Femur (tissue), 1 donor: ENCODE results near the gene PPP1R37.
A peak's percentile ranks its signal among the peaks of the same experiment; 100 is the strongest.

ENCODE experiments used
- DNase-seq: peaks from one replicate; pipeline ENCODE4 v3.0.0-alpha.2; 2017

The PPP1R37 gene

DNA sequence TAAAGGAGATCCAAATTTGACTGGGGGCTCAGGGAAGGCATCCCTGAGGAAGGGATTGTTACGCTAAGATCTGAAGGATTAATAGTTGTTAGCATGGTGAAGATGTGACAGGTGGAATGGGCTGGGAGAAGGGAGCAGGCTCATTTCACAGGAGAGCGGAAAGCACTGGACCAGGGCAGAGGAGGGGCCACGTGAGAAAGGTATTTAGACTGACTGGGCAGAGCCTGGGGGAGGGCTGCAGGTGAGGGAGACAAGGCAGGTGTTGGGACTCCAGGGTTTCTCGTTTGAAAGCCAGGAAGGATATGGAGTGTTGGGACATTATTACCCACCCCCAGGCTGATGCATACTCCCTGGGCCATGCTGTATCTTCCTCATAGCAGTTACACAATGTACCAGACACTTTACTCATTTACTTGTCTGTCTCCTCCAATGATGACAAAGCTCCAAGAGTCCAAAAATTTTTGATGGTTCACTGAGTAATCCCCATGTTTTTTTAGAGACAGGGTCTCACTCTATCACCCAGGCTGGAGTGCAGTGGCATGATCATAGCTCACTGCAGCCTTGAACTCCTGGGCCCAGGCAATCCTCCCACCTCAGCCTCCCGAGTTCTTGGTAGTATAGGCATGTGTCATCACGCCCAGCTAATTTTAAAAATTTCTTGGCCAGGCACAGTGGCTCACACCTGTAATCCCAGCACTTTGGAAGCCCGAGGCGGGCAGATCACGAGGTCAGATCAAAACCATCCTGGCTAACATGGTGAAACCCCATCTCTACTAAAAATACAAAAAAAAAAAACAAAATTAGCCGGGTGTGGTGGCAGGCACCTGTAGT is 82.8 kb downstream of the PPP1R37 start:
- DNase-seq: no peak

DNA sequence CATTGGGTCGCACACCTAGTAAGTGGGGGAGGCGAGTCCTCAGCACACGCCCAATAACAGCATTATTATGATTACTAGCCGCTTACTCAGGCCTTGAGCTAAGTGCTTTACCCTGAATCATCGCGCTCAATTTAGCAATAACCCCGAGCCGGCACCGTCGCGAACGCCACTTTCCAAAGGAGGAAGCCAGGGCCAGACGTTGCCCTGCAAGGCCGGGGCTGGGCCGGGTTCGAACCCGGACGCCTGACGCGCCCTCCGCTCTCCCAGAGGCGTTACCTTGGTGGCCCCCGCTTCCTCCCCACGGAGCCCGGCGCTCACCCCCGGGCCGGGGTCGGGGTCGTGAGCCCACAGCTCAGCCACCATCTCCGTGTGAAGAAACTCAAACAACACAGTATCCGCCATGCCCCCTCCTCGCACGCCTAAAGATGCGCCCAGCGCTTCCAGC is 84.9 kb downstream of the PPP1R37 start, which contains the start of gene TRAPPC6A:
Gene TRAPPC6A (minus strand): TSS at position 421 of the 445 bp plus-strand sequence. CDS start 19 bp downstream, at position 402.
- DNase-seq: no peak

DNA sequence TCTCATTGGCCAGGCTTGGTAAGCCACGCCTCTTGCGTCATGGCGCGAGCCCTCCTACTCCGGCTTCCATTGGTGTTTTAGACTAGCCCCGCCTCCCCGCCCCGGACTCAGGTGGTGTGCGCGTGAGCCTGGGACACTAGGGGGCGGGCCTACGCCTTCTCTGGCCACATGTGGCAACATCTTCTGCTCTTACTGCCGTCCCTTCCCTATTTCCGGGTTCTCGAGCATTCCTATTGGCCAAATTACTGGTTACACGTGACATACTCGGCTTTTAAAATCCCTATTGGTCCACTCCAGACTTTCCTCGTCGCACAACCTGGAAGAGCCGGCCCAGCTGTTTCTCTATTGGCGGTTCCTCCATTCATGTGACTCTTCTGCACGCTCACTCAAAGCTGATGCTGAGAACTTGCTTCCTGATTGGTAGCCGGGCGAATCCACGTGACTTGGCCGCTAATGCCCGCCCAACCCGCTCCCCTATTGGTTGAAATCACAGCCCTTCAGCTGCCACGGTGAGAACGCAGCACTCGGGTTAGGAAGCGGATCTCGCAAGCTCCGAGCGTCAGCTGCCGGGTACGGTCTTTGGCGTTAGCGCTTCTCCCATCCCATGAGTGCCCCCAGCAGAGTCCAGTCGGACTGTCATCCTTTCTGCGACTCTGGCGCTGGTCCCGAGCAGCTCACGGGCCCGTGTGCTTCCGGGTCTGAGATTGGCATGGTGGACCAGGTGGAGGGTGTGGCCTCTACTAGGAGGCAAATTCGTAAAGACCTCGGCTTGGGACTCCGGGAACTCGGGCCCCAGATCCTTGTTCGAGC is 85.5 kb downstream of the PPP1R37 start, which contains the start of gene BLOC1S3:
Gene BLOC1S3 (plus strand): TSS at position 523 of the 810 bp plus-strand sequence. CDS start 513 bp downstream, outside the sequence.
- DNase-seq: peak; percentile 100

DNA sequence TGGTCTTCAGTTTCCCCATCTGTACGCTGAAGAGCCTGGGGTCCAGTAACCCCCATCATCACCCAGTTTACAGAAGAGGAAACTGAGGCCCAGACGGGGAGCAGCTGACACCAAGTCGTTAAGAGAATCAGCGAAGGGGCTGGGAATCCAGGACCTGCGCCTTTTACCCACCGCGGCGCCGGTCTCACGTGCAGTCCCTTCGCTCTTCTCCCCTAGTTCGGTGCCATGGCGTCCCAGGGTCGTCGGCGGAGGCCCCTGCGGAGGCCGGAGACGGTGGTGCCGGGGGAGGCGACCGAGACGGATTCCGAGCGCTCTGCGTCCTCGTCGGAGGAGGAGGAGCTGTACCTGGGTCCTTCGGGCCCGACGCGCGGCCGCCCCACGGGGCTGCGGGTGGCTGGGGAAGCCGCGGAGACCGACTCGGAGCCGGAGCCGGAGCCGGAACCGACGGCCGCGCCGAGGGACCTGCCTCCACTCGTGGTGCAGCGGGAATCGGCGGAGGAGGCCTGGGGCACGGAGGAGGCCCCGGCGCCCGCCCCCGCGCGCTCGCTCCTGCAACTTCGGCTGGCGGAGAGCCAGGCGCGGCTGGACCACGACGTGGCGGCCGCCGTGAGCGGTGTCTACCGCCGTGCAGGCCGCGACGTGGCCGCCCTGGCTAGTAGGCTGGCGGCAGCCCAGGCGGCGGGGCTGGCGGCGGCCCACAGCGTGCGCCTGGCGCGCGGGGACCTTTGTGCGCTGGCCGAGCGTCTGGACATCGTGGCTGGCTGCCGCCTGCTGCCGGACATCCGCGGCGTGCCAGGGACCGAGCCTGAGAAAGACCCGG is 86.3 kb downstream of the PPP1R37 start:
- no peak for DNase-seq

DNA sequence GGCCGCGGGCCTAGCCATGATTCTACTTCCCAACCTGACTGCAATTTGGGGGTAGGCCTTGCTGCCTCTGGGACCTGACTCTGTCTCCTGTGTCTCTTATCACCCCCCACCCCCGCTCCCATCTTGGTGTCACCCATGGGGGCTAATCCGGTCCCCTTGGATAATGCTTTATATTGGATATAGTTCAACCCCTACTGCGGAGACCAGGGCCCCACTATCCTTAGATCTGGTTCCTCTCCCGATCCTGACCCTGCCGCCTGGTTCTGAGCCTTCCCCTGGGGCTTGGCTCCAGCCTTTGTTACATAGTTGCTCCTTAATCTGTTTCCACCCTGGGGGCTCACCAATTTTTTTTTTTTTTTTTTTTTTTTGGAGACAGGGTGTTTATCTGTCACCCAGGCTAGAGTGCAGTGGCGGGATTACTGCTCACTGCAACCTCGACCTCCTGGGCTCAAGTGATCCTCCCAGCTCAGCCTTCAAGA is 87.0 kb downstream of the PPP1R37 start:
- no peak for DNase-seq

DNA sequence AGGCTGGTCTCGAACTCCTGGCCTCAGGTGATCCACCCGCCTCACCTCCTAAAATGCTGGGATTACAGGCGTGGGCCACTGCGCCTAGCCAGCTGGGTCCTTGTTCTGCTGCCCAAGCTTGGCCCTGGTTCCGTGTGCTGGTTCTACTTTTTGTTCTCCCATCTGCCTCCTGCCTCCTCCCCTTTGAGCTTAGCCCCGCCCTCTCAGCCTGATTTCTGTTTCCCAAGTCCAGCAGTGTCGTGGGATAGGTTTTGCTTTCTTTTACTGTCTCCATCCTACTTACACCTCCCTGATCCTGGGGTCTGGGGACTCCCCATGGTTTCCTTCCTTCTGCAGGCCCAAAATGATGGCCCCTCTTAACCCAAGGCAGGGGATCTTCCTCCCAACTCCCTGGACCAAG is 88.0 kb downstream of the PPP1R37 start:
- DNase-seq: no peak

DNA sequence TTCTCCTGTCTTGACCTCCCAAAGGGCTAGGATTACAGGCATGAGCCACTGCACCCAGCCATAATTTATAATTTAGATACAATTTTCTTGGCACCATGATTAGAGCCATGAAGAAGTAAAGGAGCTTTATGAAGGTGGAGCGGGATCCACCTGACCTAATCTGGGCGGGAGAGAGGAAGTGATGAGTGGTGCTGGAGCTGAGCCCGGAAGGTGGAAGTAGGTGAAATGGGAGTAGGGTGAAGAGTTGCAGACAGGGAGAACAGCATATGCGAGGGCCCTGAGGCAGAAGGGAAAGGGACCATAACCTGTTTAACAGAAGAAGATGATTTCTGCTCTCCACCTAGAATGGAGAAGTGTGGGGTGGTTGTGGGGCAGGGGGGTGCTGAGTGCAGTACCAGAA is 89.8 kb downstream of the PPP1R37 start:
- DNase-seq: no peak

DNA sequence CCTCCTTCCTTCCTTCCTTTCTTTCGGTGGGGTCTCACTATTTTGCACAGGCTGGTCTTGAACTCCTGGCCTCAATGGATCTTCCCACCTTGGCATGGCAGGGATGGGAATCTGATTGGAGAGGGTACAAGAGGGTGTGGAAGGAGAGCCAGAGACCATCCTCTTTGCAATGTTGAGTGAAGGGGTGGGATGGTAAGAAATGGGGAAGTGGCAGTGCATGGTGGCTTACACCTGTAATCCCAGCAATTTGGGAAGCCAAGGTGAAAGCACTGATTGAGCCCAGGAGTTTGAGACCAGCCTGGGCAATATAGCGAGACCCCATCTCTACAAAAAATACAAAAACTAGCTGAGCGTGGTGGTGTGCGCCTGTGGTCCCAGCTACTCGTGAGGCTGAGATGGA is 91.1 kb downstream of the PPP1R37 start:
- no peak for DNase-seq

DNA sequence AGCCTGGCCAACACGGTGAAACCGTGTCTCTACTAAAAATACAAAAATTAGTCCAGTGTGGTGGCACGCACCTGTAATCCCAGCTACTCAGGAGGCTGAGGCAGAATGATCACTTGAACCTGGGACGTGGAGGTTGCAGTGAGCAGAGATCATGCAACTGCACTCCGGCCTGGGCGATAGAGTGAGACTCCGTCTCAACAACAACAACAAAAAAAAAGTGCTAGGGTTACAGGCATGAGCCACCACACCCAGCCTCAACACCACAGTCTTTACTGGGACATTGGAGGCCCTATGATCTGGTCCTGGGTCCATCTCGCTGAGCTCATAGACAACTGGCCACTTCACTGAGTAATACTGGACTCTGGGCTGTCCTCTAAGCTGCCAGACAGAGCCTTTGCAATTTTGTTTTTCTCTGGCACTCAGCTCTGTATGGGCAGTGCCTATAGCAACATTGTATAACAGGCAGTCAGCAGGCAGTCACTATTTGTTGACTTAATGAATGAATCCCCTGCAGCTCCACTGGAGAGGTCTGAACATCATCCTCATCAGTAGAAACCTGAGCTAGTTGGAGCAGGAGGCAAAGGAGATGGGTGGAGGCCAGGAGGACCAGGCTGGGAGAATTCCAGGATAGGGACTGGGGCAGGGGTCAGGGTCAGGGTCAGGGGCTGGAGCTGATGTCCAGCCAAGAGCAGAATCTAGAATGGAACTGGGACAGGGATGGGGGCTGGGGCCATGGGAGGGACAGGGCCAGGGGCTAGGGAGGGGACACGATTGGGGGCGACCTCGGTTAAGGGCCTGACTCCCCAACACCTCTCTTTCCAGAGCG is 93.7 kb downstream of the PPP1R37 start:
- peak; percentile 19 for DNase-seq

DNA sequence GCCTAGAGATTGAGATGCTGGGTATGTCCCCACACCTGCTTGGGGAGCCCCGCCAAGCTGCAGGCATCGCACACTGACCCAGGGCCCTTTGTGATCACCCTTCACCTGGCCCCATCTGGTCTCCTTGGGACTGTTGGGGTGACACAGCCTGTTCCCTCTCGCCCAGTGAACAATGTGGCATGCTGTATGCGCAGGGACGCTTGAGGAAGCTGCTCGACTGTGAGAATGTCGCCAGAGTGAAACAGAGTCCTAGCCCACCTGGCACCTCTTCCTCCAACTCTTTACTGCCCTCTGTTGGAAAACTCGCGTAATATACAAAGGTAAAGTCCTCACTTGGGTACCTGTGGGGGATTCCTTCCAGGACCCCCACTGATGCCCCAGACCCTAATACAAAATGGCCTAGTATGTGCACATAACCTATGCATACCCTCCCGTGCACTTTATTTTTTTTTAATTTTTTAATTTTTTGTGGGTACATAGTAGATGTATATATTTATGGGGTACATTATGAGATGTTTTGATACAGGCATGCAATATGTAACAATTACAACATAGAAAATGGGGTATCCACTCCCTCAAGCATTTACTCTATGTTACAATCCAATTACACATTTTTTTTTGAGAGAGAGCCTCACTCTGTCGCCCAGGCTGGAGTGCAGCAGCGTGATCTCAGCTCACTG is 94.6 kb downstream of the PPP1R37 start:
- peak; percentile 25 for DNase-seq

DNA sequence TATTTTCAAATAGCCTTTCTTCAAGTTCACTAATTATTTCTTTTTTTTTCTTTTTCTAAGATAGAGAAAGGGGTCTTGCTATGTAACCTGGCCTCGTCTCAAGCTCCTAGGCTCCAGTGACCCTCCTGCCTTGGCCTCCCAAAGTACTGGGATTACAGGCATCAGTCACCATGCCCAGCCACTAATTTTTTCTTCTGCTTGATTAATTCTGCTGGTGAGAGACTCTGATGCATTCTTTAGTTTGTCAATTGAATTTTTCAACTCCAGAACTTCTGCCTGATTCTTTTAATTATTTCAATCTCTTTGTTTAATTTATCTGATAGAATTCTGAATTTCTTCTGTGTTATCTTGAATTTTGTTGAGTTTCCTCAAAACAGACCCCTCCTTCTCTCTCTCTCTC is 97.0 kb downstream of the PPP1R37 start:
- no peak for DNase-seq

DNA sequence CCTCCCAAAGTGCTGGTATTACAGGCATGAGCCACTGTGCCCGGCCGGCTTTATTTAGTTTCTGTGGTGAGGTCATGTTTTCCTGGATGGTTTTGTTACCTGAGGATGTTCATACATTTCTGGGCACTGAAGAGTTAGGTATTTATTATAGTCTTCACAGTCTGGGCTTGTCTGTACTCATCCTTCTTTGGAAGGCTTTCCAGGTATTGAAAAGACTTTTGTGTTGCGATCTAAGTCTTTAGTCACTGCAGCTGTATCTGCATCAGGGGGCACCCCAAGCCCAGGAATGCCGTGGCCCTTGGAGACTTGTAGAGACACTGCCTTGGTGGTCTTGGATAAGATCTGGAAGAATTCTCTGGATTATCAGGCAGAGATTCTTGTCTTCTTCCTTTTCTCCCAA is 98.4 kb downstream of the PPP1R37 start:
- DNase-seq: no peak

DNA sequence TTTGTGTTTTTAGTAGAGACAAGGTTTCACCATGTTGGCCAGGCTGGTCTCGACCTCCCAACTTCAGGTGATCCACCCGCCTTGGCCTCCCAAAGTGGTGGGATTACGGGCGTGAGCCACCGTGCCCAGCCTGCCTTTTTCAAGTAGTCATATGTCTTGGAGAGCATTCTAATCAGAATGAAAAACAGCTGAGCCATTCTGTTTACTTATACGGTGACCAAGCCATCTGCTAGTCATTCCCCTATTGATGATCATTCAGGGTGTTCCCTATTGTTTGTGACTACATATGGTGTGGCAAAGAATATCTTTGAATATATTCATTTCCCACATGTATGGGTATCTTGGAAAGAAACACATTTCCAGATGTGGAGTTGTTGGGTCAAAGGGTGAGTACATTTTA is 102.8 kb downstream of the PPP1R37 start:
- no peak for DNase-seq
